ENCODE data around the gene SAP30BP. TPM values are rescaled to one million over a fixed set of nuclear protein-coding genes. Genes with fewer than 3 reads are reported as not detected.

SAP30BP gene
- polyA plus RNA-seq, 1 donor (not counting 4 experiments of a cell fraction or from before 2014, with no cell fraction given), result 99.0 TPM

GRCh38 chr17:75640556-75641119 lies 26.5 kb upstream of the SAP30BP start:
- DNase-seq (ENCODE audit: low read depth, low spot score) (no peak), FAIRE-seq (no peak)
- Histone ChIP-seq H3K4me3 (ENCODE audit: control insufficient read depth in 2 of 3, extremely low read depth in 1 of 3, insufficient read depth in 2 of 3, low read depth in 1 of 3, low read length in 3 of 3) (no peak overlapping the region), H3K9me1 (ENCODE audit: control insufficient read depth, extremely low read depth, insufficient read depth, low read length) (no peaks in the 10 kb centered on the region), H3K27ac (ENCODE audit: control insufficient read depth, insufficient read depth, low read length) (no peak overlapping the region), H3K36me3 (ENCODE audit: control insufficient read depth in 2 of 2, extremely low read depth in 1 of 2, insufficient read depth in 2 of 2, low read length in 2 of 2) (peaks cover 0 to 18% of the 10 kb centered on the region in 2 experiments), H2AFZ (ENCODE audit: control insufficient read depth, low read length) (no peak overlapping the region), H3K4me2 (ENCODE audit: control insufficient read depth, extremely low read depth, insufficient read depth, low read depth, low read length) (no peak overlapping the region), H3K79me2 (ENCODE audit: control insufficient read depth, insufficient read depth, low read length) (no peaks in the 10 kb centered on the region), H4K20me1 (ENCODE audit: control insufficient read depth, extremely low read depth, insufficient read depth, low read length) (no peaks in the 10 kb centered on the region), H3K27me3 (ENCODE audit: control insufficient read depth, extremely low read depth, insufficient read depth, low read length) (no peaks in the 10 kb centered on the region), H3K9me3 (ENCODE audit: control insufficient read depth, low read depth, low read length) (no peaks in the 10 kb centered on the region), H3K4me1 (ENCODE audit: control insufficient read depth, extremely low read depth, insufficient read depth, low read length) (peaks cover 39% of the 10 kb centered on the region), H3K9ac (ENCODE audit: control insufficient read depth, extremely low read depth, insufficient read depth, low read length) (no peak overlapping the region)
- TF ChIP-seq, protein P1, sequence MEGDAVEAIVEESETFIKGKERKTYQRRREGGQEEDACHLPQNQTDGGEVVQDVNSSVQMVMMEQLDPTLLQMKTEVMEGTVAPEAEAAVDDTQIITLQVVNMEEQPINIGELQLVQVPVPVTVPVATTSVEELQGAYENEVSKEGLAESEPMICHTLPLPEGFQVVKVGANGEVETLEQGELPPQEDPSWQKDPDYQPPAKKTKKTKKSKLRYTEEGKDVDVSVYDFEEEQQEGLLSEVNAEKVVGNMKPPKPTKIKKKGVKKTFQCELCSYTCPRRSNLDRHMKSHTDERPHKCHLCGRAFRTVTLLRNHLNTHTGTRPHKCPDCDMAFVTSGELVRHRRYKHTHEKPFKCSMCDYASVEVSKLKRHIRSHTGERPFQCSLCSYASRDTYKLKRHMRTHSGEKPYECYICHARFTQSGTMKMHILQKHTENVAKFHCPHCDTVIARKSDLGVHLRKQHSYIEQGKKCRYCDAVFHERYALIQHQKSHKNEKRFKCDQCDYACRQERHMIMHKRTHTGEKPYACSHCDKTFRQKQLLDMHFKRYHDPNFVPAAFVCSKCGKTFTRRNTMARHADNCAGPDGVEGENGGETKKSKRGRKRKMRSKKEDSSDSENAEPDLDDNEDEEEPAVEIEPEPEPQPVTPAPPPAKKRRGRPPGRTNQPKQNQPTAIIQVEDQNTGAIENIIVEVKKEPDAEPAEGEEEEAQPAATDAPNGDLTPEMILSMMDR (optimal IDR thresholded peaks at IDR 0.05 in 1 of 3, IDR thresholded peaks at IDR 0.05 in 1 of 3, conservative IDR thresholded peaks at IDR 0.05 in 1 of 3; ENCODE audit: extremely low read depth in 1 of 3, insufficient read depth in 2 of 3, low read length in 3 of 3), result no peak
- no peak for TF ChIP-seq EZH2 (IDR thresholded peaks at IDR 0.05; ENCODE audit: low read length)
- dilution Hi-C loops (cut with MboI; ENCODE audit: extremely low pct_ligation_motif_present, low sequenced_read_pairs), result no loop called here

DNA sequence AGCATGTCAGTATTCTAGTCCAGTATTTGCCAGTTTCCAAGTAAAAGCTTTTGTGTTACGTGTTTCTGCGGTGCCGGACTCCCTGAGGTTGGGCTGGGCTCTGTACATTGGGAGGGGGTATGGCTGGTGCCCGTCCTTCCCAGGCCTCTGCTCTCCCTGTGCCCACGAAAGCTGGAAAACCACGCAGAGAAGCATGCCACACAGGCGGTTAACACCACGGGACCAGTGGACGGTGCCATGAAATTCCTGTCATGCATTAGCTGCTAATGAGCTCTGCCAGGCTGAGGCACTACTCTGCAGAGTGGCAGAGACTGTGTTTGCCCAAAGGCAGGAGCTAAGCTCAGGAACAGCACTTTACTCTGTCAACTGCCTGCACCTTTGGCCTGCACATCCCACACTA lies 25.8 kb upstream of the SAP30BP start:
- peaks cover 2% of the 10 kb centered on the region for H3K9me1 ChIP-seq (ENCODE audit: control insufficient read depth, extremely low read depth, insufficient read depth, low read length)
- no peak overlapping the region for H3K27ac ChIP-seq (ENCODE audit: control insufficient read depth, insufficient read depth, low read length)
- no peak overlapping the region for H3K4me2 ChIP-seq (ENCODE audit: control insufficient read depth, extremely low read depth, insufficient read depth, low read depth, low read length)
- peaks cover 0 to 17% of the 10 kb centered on the region in 2 experiments for H3K36me3 ChIP-seq (ENCODE audit: control insufficient read depth in 2 of 2, extremely low read depth in 1 of 2, insufficient read depth in 2 of 2, low read length in 2 of 2)
- DNase-seq (ENCODE audit: low read depth, low spot score) (no peak), FAIRE-seq (no peak)
- no peaks in the 10 kb centered on the region for H3K9me3 ChIP-seq (ENCODE audit: control insufficient read depth, low read depth, low read length)
- no peaks in the 10 kb centered on the region for H4K20me1 ChIP-seq (ENCODE audit: control insufficient read depth, extremely low read depth, insufficient read depth, low read length)
- H2AFZ ChIP-seq (ENCODE audit: control insufficient read depth, low read length), result no peak overlapping the region
- H3K9ac ChIP-seq (ENCODE audit: control insufficient read depth, extremely low read depth, insufficient read depth, low read length), result no peak overlapping the region
- peaks cover 46% of the 10 kb centered on the region for H3K4me1 ChIP-seq (ENCODE audit: control insufficient read depth, extremely low read depth, insufficient read depth, low read length)
- TF ChIP-seq, protein P1 (optimal IDR thresholded peaks at IDR 0.05 in 1 of 3, IDR thresholded peaks at IDR 0.05 in 1 of 3, conservative IDR thresholded peaks at IDR 0.05 in 1 of 3; ENCODE audit: extremely low read depth in 1 of 3, insufficient read depth in 2 of 3, low read length in 3 of 3), result no peak
- no peak for TF ChIP-seq EZH2 (IDR thresholded peaks at IDR 0.05; ENCODE audit: low read length)
- H3K4me3 ChIP-seq (ENCODE audit: control insufficient read depth in 2 of 3, extremely low read depth in 1 of 3, insufficient read depth in 2 of 3, low read depth in 1 of 3, low read length in 3 of 3), result no peak overlapping the region
- no peaks in the 10 kb centered on the region for H3K27me3 ChIP-seq (ENCODE audit: control insufficient read depth, extremely low read depth, insufficient read depth, low read length)
- dilution Hi-C loops (cut with MboI; ENCODE audit: extremely low pct_ligation_motif_present, low sequenced_read_pairs), result no loop called here
- H3K79me2 ChIP-seq (ENCODE audit: control insufficient read depth, insufficient read depth, low read length), result no peaks in the 10 kb centered on the region

Data from keratinocyte (primary cell).